Activated naive CD4-positive, alpha-beta T cell treated with Interleukin-2 at 50 U/mL for 16 hours (primary cell): Measurements from ENCODE around the gene SETBP1.
"Not testable (repeated sequence)": the region's sequence is repeated elsewhere in the genome, so short reads cannot be mapped to it uniquely, and the experiment has no call there.

ENCODE experiments used
- DNase-seq: peaks from one replicate; pipeline ENCODE4 v3.0.0-alpha.2; 2020

SETBP1 gene

DNA sequence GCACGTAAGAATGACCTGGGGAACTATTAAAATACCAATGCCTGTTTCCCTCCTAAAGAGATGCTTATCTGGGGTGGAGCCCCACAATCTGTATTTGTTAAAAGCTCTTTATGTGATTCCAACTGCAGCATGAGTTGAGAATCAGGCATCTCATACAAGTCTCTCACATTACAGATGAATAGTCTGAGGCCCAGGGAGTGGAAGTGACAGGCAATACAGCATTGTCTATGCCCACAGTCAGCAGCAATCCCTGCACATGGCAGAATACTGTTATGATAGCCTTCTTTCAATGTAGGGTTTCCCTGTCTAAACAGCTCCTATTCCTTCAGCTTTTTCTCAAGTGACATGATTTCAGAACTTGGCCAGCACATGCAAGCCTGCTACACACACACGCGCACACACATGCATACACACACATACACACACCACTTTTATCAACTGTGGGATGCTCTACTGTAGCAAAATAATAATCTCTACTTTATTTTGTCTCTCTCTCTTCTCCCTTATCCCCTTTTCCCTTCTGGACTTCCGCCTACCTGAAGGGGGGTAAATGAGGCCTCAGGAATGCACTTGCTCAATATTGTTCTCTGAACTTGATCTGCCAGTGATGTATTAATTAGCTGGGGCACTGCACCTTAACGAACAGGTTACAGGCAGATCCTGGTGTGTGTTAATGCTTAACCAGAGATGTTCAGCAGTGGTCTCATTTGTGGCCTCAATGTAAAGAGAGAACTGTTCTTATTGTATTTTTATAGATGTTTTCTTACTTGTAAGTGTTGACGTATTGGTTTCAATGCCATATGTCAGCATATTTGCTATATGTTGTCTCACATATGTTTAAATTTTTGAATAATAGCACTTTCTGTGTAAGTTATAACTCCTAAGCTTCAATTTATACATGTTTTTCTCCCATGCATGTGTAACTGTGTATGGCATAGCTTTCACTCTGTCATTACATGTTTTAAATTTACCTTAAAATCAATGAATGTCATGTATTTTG lies 116.0 kb downstream of the SETBP1 start:
- no peak for DNase-seq

DNA sequence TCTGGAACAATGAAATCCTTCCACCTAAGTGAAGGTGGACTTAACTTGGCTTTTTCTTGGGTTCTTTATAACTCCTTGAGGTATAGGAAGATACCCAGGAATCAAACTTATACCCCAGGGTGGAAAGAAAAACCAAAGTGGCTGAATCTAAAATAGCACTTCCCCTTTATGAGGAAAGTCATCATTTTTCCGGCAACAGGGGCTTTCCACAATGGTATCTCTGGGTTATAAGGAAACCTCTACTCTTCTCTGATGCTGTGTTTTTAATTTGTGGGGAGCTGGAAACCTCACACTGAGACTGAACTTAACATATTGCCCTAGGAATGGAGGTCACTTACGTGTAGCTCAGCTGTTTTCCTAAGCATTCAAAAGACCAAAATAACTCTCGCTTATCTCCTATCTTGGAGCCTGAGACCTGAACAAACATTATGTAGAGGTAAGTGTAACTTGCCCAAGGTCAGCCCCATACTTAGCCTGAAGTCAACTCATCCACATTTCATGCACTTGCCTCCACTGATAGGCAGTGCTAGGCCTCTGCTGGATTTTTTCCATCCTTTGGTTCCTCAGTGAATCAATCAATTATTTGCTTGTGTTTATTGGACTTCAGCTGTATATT lies 117.9 kb downstream of the SETBP1 start:
- no peak for DNase-seq

DNA sequence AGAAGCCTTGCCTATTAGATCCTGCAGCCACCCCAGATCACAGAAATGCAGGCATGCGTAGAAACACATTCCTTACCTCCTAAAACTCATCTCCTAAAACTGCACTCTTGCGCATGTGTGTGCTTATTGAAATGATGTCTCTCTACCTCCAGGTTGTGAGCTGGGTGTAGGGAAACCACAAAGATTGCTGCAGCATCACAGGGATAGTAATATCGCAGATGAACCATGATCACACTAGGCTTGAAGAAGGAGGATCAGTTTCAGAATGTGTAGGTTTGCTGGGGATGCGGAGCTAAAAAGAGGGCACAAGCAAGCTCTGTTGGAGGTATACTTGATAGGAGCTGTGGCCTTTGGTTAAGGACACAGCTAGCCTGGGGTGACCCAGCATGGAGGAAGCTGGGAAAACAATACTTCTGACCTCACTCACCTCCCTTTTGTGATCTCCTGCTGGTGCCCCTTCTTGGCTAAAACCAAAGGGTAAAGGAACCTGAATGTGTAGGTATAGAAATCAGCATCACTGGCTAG lies 118.8 kb downstream of the SETBP1 start:
- no peak for DNase-seq

DNA sequence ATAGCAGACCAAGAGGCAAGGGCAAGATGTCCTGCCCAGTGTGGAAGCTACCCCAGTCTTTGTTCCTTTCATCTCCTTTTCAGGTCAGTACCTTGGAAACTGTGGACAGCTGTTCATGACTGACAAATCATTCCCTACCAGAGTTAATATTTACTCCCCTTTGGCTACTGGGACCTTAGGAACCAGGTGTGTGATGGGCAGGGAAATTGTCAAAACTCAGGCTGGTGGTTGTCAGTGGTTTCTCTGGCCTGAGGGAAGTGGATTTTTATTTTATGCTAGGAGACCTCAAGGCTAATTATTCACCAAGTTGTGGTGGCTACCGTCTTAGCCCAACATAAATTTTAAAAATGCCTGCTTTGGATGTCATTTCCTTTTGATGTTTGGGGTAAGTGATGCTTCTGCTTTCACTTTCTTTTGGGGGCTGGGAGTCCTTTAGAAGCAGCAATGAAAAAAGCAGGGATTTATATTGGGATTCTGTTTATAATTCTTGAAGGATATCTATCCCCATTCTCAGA lies 119.3 kb downstream of the SETBP1 start:
- DNase-seq: no peak

DNA sequence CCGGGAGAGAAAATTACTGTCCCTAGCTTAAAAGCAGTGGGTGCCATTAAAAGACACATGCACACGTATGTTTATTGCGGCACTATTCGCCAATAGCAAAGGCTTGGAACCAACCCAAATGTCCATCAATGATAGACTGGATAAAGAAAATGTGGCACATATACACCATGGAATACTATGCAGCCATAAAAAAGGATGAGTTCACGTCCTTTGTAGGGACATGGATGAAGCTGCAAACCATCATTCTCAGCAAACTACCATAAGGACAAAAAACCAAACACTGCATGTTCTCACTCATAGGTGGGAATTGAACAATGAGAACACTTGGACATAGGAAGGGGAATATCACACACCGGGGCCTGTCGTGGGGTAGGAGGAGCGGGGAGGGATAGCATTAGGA lies 120.1 kb downstream of the SETBP1 start:
- DNase-seq: not testable (repeated sequence)

DNA sequence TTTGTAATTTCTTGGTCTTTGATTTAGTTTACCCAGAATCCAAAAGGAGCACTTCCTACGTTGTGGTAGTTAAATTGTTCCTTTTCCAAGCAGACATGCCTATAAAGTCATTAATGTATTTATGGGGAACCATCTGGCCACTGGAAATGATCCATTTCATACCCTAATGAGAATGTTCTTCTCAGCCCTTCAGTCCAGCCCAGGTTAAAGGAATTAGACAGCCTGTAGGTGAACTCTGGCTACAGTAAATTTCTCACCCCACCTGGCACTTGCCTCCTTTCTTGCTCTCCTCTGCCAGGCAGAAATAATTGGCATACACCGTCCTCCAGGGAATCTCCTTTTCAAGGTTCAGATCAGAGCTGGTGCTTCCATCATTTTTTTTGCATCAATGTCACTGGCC lies 121.1 kb downstream of the SETBP1 start:
- DNase-seq: no peak

DNA sequence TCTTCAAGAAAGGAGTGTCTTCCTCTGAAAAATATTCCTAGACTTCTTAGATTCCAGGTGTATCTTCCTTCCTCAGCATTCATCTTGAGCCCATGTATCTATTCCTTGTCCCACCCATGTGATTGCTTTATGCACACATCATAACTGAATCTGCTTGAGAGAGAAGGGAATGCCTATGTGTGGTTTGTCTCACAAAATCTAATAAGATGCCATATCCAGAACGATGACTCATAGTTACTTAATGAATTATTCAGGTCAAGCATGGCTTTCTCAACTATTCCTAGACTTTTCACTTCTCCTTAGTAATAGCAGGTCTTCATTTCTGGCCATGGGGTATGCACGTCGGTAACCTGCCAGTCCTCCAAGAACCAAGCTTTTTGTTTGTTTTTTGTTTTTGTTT lies 121.8 kb downstream of the SETBP1 start:
- no peak for DNase-seq

DNA sequence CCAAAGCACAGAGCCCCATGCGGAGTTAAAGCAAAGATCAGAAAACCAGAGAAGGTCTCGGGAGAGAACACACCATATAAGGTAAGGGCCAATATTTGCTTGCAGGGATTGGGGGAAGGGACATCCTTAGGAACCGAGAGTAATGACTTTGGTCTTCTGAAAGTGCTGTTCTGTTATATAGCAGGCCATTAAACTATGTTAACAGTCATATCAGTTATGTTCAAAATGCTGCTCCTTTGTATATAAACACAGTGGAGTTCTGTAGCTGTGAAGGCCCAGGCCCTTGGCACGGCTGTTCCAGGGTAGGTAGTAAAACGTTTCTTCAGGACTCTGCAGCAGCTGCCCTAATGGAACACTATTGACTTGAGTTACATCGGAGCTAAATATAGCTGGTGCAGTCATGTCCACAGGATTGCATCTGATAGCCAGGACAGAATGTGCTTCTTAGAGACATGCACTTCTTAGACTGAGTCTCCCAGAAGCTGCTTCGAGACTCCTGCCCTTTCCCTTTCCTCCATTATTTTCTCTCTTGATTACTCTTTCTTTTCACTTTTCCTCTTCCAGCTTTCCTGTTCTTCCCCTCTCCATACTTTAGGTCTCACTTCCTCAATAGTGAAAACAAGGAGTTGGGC lies 122.4 kb downstream of the SETBP1 start:
- no peak for DNase-seq

DNA sequence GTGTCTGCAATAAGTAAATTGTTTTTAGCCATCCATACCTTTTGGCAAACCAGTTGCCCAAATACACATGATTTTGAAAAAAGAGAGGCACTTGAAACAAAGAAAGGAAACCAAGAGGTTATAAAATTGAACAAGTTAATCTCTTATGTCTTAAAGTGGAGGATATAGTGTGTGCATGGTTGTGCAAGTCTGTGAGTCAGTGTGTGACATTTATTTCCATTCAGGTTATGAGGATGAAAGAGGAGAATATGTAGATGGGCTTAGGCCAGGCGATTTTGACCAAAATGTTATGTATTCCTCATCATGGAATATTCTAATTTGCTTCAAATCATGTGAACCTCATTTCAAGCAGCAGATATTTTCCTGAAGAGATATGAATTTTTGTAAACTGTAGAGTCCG lies 123.3 kb downstream of the SETBP1 start:
- DNase-seq: no peak

DNA sequence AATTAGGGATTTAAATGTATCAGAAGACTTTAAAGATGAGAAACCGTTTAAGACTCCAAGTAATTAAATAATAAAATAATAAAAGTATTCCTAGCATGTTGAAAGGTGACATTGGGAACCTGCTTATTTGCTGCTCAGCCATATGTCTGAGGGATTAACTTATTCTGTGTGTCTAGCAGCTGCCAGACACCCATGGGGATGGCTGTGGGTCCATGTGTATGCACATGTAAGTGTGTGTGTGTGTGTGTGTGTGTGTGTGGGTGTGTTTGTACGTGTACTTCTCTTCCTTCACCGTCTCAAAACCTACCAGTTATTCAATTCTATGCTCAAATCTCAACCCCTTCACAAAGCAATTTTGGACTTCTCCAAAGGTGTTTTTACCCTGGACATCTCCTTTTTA lies 124.5 kb downstream of the SETBP1 start:
- DNase-seq: no peak

DNA sequence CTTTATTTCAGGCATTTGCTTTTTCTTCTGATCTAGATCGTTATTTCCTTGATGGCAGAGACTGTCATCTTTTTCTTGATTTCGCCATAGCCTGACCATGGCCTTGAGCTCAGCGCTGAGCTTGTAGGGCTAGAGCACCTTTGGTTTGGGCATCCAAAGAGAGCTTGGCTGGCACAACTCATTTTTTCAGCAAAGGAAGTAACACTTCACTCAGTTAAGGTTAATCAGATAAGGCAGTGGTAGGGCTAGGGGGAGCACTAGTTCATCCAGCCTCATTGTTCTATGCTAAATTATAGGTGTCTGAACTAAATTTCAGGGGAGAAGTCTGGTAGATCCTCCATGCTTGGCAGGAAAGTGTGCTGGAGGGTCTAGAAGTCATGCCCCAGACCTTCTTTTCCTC lies 125.0 kb downstream of the SETBP1 start:
- DNase-seq: no peak

DNA sequence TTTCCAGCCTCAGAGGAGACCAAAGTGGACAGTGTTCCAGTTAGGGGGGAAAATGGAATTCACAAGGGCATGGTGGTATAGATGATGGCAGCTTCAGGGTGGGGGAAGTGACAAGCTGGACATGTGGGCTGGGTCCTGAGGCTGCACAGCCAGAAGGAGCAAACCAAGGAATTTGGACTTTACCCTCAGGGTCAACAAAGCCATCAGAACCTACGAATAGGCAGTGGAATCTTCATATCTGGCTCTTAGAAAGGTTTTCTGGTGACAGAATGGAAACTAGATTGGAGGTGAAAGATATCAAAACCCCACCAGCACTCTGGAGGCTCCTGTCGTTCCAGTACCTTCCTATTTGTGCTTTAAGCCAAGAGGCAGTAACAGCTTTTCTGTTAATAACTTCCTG lies 127.1 kb downstream of the SETBP1 start:
- DNase-seq: no peak

DNA sequence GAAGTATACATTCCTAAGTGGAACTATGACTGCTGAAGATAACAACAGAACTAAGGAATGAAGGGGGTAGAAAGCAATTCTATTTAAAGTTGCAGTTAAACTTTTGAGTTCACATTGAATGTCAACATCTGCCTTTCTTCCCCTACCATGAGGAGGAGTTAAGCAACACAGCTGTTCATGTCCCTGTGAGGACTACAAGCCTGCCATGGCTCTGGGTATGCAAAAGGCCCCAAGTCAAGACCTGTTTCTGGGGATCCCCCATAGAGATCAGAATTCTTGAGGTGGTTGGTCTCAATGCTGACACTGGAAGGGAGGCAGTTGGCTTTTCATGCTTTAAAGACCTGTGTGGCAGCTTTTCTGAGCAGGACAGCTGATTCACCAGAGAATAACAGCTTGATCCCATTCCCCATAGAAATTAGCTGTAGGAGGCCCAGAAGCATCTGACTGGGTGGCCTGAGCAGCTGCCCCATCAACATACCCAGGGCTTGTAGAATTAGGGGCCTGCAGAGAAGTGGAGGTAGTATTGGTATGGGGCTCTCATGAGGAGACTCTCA lies 131.0 kb downstream of the SETBP1 start:
- DNase-seq: no peak

DNA sequence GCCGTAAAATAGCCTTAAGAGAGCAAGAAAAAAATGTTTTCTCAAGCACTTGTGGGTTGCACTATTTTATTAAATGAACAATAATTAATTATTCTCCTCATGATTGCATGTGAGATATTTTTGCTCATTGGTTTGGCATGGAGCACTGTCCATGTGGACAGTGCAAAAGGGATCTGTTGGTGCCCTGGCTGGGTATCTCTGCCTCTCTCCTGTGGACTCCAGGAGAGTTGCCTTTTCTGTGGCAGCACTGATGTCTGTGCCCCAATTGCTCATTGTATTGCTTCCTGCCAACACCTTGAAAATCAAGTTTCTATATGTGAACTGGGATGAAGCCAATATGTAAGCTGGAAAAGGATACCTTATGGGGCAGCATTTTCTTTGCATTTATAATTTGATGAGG lies 131.7 kb downstream of the SETBP1 start:
- no peak for DNase-seq

DNA sequence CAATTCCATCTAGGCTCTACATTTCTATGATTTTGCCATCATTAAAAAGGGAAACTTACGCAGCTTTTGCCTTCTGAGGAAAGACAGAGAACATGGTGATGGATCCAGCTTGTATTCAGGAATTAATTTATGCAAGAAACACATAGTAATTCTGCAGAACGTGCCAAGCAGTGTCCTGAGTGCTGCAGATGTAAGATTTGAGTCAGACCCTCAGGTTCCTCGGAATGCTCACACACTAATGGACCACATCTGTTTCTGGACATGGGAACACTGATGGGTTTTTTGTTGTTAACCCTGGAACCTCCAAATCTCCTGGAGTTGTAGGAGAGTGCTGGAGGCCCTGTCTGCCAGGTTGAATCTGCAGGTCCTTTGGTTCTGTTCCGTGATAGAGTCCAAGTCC lies 132.9 kb downstream of the SETBP1 start:
- no peak for DNase-seq

DNA sequence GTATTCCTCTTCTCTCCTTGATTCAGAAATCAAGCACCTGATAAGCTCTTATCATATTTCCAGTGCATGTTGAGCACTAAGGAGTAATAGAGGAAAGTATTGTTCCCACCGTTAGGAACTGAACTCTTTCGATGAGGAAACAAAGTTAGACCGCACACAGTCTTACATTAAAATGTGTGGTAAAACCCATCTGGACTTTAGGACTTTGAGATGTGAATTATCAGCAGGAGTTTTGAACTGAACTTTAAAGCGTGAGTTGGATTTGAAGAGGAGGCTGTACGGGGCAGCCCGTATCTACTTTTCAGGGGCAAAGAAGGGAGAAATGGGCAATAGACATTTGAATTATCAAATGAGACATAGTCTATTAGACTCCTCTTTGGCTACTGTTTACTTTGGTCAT lies 134.4 kb downstream of the SETBP1 start:
- no peak for DNase-seq

DNA sequence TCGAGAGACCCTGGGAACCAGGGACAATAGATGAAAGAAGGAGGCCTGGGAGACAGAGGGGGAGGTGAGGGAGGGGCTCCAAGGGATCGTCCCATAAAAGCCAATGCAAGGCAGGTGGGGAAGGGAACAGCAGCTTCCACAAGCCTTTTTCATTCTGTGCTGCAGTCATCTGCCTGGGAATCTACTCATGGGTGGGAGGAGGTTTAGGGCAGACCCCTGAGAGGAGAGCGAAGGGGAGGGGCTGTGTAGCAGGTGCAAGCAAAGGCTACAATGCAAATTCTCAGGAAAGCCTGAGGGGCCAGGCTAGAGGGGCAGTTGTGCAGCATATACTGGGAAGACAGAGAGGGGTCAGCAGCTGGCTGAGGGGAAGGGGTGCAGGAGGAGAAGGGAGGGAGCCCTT lies 135.4 kb downstream of the SETBP1 start:
- no peak for DNase-seq

DNA sequence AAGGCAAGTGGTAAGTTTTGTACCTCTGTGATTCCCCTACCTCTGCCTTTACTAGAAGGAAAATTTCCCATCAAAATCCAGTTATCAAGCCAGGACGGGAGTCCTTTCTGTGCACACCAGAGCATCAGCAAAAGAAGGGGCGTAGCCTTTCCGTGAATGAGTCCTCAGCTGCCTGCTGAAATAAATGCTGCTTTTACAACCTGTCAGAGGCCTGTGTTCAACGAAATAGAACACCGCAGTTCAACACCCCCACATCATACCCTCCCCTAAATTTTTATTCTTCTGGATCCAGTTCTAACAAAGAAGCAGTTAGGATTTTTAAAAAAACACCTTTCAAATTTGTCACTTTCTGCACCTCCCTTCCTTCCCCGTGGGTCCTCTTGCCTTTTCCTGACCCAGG lies 135.8 kb downstream of the SETBP1 start:
- DNase-seq: no peak

DNA sequence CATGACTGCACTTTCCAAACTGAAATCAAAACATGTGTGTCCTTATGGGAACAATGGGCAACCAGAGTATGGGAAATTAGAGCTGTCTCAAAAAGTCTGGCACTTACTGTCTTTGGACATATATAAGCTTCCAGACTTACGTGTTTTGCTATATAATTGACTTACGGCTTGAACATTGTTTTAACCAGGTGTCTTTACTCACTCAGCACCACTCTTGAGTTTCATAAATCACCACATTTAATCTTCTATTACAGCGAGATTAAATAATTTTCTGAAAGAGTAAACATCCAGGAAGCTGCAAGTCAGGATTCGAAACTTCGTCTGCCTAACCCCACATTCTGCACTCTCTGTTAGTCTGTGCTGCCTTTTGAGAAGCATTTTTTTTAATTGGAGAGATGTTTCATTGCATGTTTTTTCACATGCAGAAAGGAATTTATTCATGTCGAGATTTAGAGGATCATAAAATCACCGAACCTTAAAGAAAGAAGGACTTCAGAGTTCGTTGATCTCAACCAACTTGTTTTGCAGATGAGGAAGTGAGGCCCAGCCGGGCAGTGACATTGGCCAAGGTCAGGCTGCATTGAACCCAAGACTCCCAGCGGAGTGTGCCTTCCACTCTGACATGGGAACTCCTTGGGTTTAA lies 137.3 kb downstream of the SETBP1 start:
- DNase-seq: no peak

DNA sequence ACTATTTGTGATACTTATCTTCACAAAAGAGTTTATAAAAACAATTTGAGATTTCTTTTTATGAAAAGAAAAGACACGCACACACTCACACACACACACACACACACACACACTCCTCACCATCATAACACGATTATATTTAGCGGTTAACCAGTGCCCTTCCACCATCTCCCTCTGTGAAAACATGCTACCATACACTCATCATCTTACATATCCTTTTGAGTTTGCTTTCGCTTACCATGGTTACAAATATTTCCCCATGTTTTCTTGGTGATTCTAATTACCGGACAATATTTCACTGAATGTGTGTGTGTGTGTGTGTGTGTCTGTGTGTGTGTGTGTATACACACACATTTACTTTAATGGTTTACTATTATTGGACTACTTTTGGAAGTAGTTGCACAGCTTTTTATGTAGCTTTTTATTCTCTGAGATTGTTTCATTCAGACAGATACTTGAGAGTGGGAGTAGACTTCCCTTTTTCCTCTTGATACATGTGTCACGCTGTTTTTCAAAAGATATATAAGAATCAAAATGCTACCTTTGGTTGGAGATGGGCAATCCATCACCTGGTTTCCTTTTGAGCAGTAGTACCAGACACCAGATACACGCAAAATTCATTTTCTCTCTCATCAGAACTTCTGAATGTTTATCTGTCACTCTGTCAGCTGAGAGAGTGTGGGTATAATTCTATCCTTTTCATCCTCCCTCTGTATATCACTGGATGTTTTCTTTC lies 138.1 kb downstream of the SETBP1 start:
- DNase-seq: no peak

DNA sequence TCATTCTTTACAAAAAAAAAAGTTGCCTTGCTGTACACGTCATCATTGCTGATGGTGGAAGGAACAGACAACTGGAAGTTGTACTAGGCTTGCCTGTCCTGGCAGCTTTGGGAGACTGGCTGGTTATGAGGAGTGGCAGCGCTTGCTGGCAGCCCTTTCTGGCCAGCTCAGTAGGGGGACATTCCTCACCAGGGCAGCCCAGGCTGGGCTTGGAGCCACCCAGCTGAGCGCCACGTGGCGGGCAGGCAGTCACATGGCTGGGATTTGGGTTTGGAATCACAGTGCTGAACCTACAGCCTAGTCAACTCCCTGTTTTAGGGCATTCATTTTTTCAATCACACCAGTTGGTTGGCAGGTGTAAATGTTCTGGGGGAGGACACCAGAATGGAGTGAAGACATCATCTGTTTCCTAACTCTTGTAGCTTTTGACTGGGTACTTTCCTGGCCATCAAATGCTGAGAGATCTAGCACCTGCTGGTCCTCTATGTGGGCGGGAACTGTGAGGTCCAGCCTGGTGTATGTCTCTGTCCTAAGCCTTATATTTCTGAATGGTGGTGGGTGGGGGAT lies 139.3 kb downstream of the SETBP1 start:
- DNase-seq: no peak

DNA sequence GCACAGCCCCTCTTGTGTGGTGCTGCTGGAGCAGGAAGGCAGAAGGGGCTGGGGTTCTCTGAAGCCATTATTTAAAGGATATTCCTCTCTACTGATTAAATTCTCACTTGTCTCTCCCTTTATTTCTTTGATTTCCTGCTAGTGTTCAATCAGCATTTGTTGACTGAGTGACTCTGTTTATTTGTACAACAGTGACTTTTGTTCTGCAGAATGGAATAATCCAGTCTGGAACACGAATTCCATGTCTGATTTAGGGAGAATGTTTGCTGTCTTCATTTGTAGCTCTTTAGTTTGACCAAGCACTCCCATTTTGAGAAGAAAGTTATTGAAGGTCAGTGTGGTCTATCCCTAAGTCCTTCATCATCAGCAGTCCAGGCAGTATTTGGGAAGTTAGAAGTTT lies 141.2 kb downstream of the SETBP1 start:
- no peak for DNase-seq
